Mesendoderm (in vitro differentiated cells): Measurements from ENCODE around the gene PAIP2B.

ENCODE experiments used
- DNase-seq: peaks from one replicate; pipeline ENCODE4 v3.0.0; 2013
- H2AK5ac ChIP-seq: 2 replicates; pipeline ENCODE4 v1.6.1; 2013; ENCODE audit warnings: low read length, inconsistent platforms
- H2BK120ac ChIP-seq: 2 replicates; pipeline ENCODE4 v1.6.1; 2013; ENCODE audit warnings: low read depth, mild to moderate bottlenecking, low read length, moderate library complexity, mixed read lengths
- H2BK15ac ChIP-seq: replicated peaks from 2 replicates; pipeline ENCODE4 v1.6.1; 2013; ENCODE audit warnings: low read depth, mild to moderate bottlenecking, moderate library complexity
- H2BK5ac ChIP-seq: 2 replicates; pipeline ENCODE4 v1.6.1; 2013; ENCODE audit warnings: low read length, inconsistent platforms
- H3K18ac ChIP-seq: 2 replicates; pipeline ENCODE4 v1.6.1; 2013; ENCODE audit warnings: mild to moderate bottlenecking, low read length, mixed read lengths
- H3K23ac ChIP-seq: one replicate; pipeline ENCODE4 v1.6.1; 2013; ENCODE audit warnings: low read length
- H3K27ac ChIP-seq: 2 replicates; pipeline ENCODE4 v1.5.1; 2013; ENCODE audit warnings: low read depth, mild to moderate bottlenecking, inconsistent platforms, low read length, moderate library complexity
- H3K27me3 ChIP-seq: 2 replicates; pipeline ENCODE4 v1.6.1; 2013; ENCODE audit warnings: low read length, control low read depth, mild to moderate bottlenecking, inconsistent platforms; ENCODE audit not compliant: insufficient read depth, poor library complexity
- H3K36me3 ChIP-seq: 2 replicates; pipeline ENCODE4 v1.6.1; 2013; ENCODE audit warnings: low read length, inconsistent platforms; ENCODE audit not compliant: control insufficient read depth, insufficient read depth
- H3K4ac ChIP-seq: one replicate; pipeline ENCODE4 v1.6.1; 2013; ENCODE audit warnings: low read depth, mild to moderate bottlenecking, low read length, moderate library complexity
- H3K4me1 ChIP-seq: 2 replicates; pipeline ENCODE4 v1.6.1; 2013; ENCODE audit warnings: low read depth, low read length, inconsistent platforms; ENCODE audit not compliant: control insufficient read depth
- H3K4me2 ChIP-seq: 2 replicates; pipeline ENCODE4 v1.6.1; 2013; ENCODE audit warnings: low read length
- H3K4me3 ChIP-seq: 2 replicates; pipeline ENCODE4 v1.5.1; 2013; ENCODE audit warnings: mild to moderate bottlenecking, low read length
- H3K56ac ChIP-seq: one replicate; pipeline ENCODE4 v1.6.1; 2013; ENCODE audit warnings: low read length
- H3K79me1 ChIP-seq: 2 replicates; pipeline ENCODE4 v1.6.1; 2013; ENCODE audit warnings: low read length, inconsistent platforms
- H3K79me2 ChIP-seq: 2 replicates; pipeline ENCODE4 v1.6.1; 2013; ENCODE audit warnings: mild to moderate bottlenecking, low read length; ENCODE audit not compliant: control insufficient read depth, insufficient read depth
- H3K9ac ChIP-seq: 2 replicates; pipeline ENCODE4 v1.6.1; 2013; ENCODE audit warnings: low read length, inconsistent platforms
- H4K5ac ChIP-seq: one replicate; pipeline ENCODE4 v1.6.1; 2013; ENCODE audit warnings: low read length
- H4K8ac ChIP-seq: one replicate; pipeline ENCODE4 v1.6.1; 2013; ENCODE audit warnings: low read depth, mild to moderate bottlenecking, control low read depth, low read length, moderate library complexity
- WGBS: extraction: QIAGEN DNeasy Blood & Tissue Kit; methylation state at CpG from one replicate; pipeline ENCODE4 v1.1.7; 2013; ENCODE audit warnings: low lambda C conversion rate, missing lambda C conversion rate; ENCODE audit not compliant: insufficient coverage; ENCODE audit errors: extremely low coverage; 5-methylcytosine and 5-hydroxymethylcytosine counted together

PAIP2B gene

GRCh38 chr2:71206271-71206670 is 20.6 kb downstream of the PAIP2B start:
- no peak overlapping the region for H3K56ac ChIP-seq
- H3K18ac ChIP-seq = no peak overlapping the region
- H3K9ac ChIP-seq = no peak overlapping the region
- no peak for DNase-seq
- H4K5ac ChIP-seq = no peak overlapping the region
- no peak overlapping the region for H3K27ac ChIP-seq
- no peak overlapping the region for H4K8ac ChIP-seq
- no peaks in the 10 kb centered on the region for H3K36me3 ChIP-seq
- no peaks in the 10 kb centered on the region for H3K27me3 ChIP-seq
- no peak overlapping the region for H3K4ac ChIP-seq
- no peak overlapping the region for H2BK5ac ChIP-seq
- H3K4me3 ChIP-seq = no peak overlapping the region
- no peak overlapping the region for H3K23ac ChIP-seq
- H3K79me2 ChIP-seq = no peaks in the 10 kb centered on the region
- H3K79me1 ChIP-seq = no peaks in the 10 kb centered on the region
- no peaks in the 10 kb centered on the region for H3K4me1 ChIP-seq
- no peak overlapping the region for H2BK15ac ChIP-seq
- H2AK5ac ChIP-seq = no peak overlapping the region
- no peak overlapping the region for H2BK120ac ChIP-seq
- H3K4me2 ChIP-seq = no peak overlapping the region

DNA sequence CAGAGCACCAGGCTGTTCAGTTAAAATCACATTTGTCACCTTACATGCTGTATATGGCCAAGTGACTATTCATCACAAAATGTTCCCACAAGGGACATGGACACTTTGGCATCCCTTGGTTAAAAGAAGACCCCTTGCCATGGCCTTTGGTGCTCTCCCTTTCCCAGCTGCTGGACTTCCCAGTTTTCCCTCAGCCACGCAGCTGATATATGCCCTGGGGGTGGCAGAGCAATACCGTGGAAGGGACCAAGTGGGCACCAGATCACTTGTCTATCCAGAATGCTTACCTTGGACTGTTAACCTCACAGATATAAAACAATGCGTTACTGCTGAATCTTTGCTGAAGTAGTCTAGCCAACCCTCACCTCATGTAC is 35.3 kb downstream of the PAIP2B start:
- H3K79me2 ChIP-seq = no peaks in the 10 kb centered on the region
- no peak overlapping the region for H3K23ac ChIP-seq
- H2BK15ac ChIP-seq = no peak overlapping the region
- H3K79me1 ChIP-seq = no peaks in the 10 kb centered on the region
- H2AK5ac ChIP-seq = no peak overlapping the region
- no peak overlapping the region for H3K4me2 ChIP-seq
- H3K4me1 ChIP-seq = no peaks in the 10 kb centered on the region
- no peak overlapping the region for H2BK5ac ChIP-seq
- no peak overlapping the region for H4K5ac ChIP-seq
- WGBS = no CpG with 5 or more reads among the region's 3 CpGs
- H3K9ac ChIP-seq = no peak overlapping the region
- H2BK120ac ChIP-seq = no peak overlapping the region
- no peak for DNase-seq
- H3K18ac ChIP-seq = no peak overlapping the region
- no peak overlapping the region for H3K4ac ChIP-seq
- no peak overlapping the region for H3K27ac ChIP-seq
- no peak overlapping the region for H4K8ac ChIP-seq
- H3K4me3 ChIP-seq = no peak overlapping the region
- no peaks in the 10 kb centered on the region for H3K36me3 ChIP-seq
- H3K56ac ChIP-seq = no peak overlapping the region
- no peaks in the 10 kb centered on the region for H3K27me3 ChIP-seq

- H3K36me3 ChIP-seq = no peaks in the 10 kb centered on the region
- no peak overlapping the region for H3K4ac ChIP-seq
- no peak overlapping the region for H2AK5ac ChIP-seq
- H2BK5ac ChIP-seq = no peak overlapping the region
- H3K4me1 ChIP-seq = no peaks in the 10 kb centered on the region
- H3K9ac ChIP-seq = no peak overlapping the region
- no peaks in the 10 kb centered on the region for H3K79me1 ChIP-seq
- no peak overlapping the region for H3K18ac ChIP-seq
- DNase-seq = peak; percentile 32
- no peak overlapping the region for H3K4me2 ChIP-seq
- no peak overlapping the region for H4K5ac ChIP-seq
- H3K4me3 ChIP-seq = no peak overlapping the region
- no peak overlapping the region for H2BK15ac ChIP-seq
- H3K79me2 ChIP-seq = no peaks in the 10 kb centered on the region
- no CpG with 5 or more reads among the region's 3 CpGs for WGBS
- H3K27me3 ChIP-seq = no peaks in the 10 kb centered on the region
- no peak overlapping the region for H3K27ac ChIP-seq
- no peak overlapping the region for H4K8ac ChIP-seq
- H2BK120ac ChIP-seq = no peak overlapping the region
- H3K23ac ChIP-seq = no peak overlapping the region
- no peak overlapping the region for H3K56ac ChIP-seq
Observed at GRCh38 chr2:71190656-71191569, 36.0 kb downstream of the PAIP2B start.

DNA sequence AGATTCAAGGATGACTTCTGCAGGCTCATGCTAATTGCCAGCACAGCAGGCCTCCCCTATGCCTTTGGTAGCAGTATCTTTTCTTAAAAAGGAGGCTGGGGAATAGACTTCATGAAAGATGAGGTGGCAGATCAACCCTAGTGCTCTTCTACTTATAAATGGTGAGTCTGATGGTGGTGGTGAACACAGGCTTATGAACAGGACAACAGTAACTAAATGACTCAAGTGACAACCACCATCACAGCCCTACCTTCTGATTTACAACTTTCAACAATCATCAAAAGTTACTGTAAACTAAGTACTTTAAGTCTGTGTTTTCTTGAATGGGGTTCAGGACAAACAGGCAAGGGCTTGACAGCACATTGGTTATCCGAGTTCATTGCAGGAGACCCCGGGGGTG is 39.3 kb downstream of the PAIP2B start:
- Histone ChIP-seq H3K4me1 (no peaks in the 10 kb centered on the region), H3K9ac (no peak overlapping the region), H3K79me2 (no peaks in the 10 kb centered on the region), H3K27me3 (no peaks in the 10 kb centered on the region), H3K18ac (no peak overlapping the region), H2BK120ac (no peak overlapping the region), H3K4me3 (no peak overlapping the region), H4K5ac (no peak overlapping the region), H3K4ac (no peak overlapping the region), H3K27ac (no peak overlapping the region), H4K8ac (no peak overlapping the region), H3K56ac (no peak overlapping the region), H3K23ac (no peak overlapping the region), H3K36me3 (no peaks in the 10 kb centered on the region), H2AK5ac (no peak overlapping the region), H2BK15ac (no peak overlapping the region), H2BK5ac (no peak overlapping the region), H3K79me1 (no peaks in the 10 kb centered on the region), H3K4me2 (no peak overlapping the region)
- DNase-seq = no peak
- WGBS = no CpG with 5 or more reads among the region's 2 CpGs

GRCh38 chr2:71186973-71187372 is 39.9 kb downstream of the PAIP2B start:
- Histone ChIP-seq H3K79me2 (no peaks in the 10 kb centered on the region), H3K4me1 (no peaks in the 10 kb centered on the region), H3K23ac (no peak overlapping the region), H2BK15ac (no peak overlapping the region), H2AK5ac (no peak overlapping the region), H3K4me3 (no peak overlapping the region), H3K79me1 (no peaks in the 10 kb centered on the region), H3K27me3 (no peaks in the 10 kb centered on the region), H3K18ac (no peak overlapping the region), H2BK5ac (no peak overlapping the region), H2BK120ac (no peak overlapping the region), H4K8ac (no peak overlapping the region), H3K4me2 (no peak overlapping the region), H3K4ac (no peak overlapping the region), H3K9ac (no peak overlapping the region), H3K36me3 (no peaks in the 10 kb centered on the region), H3K27ac (no peak overlapping the region), H3K56ac (no peak overlapping the region), H4K5ac (no peak overlapping the region)
- DNase-seq = no peak
- WGBS = no CpG with 5 or more reads among the region's 1 CpG
